GM12878 (cell line): ENCODE measurements around the gene RASAL1. TPM values are rescaled to one million over a fixed set of nuclear protein-coding genes. Genes with fewer than 3 reads are reported as not detected.

ENCODE experiments used
- ATAC-seq: fragments of 200-7000 bp; cut with Tn5 transposase; 3 replicates; pipeline ENCODE4 v1.9.1; 2020; ENCODE audit warnings: mild to moderate bottlenecking, moderate library complexity
- BruUV-seq: library from RNA; stranded (reverse); fragments of 400-500 nt; replicated peaks from 2 replicates; lab custom pipeline; 2021; lab: Mats Ljungman, UMichigan
- CTCF ChIA-PET: fragments of 300-600 bp; sonication (Branson Sonifier 250); formaldehyde crosslinking; extraction: SDS; loops from one replicate; lab custom pipeline; 2021; ENCODE audit warnings: inconsistent platforms; lab: Yijun Ruan, JAX
- POLR2A ChIA-PET: fragments of 350-600 bp; formaldehyde crosslinking; extraction: SDS; loops from one replicate; lab custom pipeline; 2021; ENCODE audit warnings: inconsistent platforms; lab: Charles Lee
- RAD21 ChIA-PET: fragments of 300-600 bp; sonication (Branson Sonifier 250); formaldehyde crosslinking; loops from one replicate; lab custom pipeline; 2023; ENCODE audit warnings: antibody characterized with exemption; ENCODE audit not compliant: unreplicated experiment; lab: Charles Lee
- SMC1A ChIA-PET: fragments of 300-600 bp; sonication (Branson Sonifier 250); formaldehyde crosslinking; loops from one replicate; lab custom pipeline; 2023; ENCODE audit not compliant: unreplicated experiment, uncharacterized antibody; lab: Charles Lee
- DNase-seq: peaks from one replicate; pipeline ENCODE4 v3.0.0-alpha.2; 2011; ENCODE audit warnings: low read depth, low spot score
- FAIRE-seq: peaks from 3 replicates; lab custom pipeline; 2011; peaks lifted over from hg19 to GRCh38; lab: Jason Lieb, UNC
- H2AFZ ChIP-seq: 2 replicates; pipeline ENCODE4 v1.6.0; 2011; ENCODE audit warnings: low read depth, low read length, control low read depth; ENCODE audit not compliant: control insufficient read depth
- H3K27ac ChIP-seq: 2 replicates; pipeline ENCODE4 v1.5.1; 2011; ENCODE audit warnings: control low read depth; ENCODE audit not compliant: control insufficient read depth, insufficient read depth
- H3K27me3 ChIP-seq, 2 experiments: replicated peaks in 1 of 2; 2 replicates each; pipeline versions ENCODE4 v1.6.0 to v1.6.1; 2011; ENCODE audit warnings: low read length in 1 of 2; ENCODE audit not compliant: control insufficient read depth in 2 of 2, insufficient read depth in 2 of 2
- H3K36me3 ChIP-seq, 2 experiments: 2 replicates each; pipeline ENCODE4 v1.5.1; 2011; ENCODE audit warnings: low read length in 1 of 2; ENCODE audit not compliant: control insufficient read depth in 2 of 2, insufficient read depth in 2 of 2
- H3K4me1 ChIP-seq: 2 replicates; pipeline ENCODE4 v1.6.1; 2011; ENCODE audit warnings: mild to moderate bottlenecking, low read length, moderate library complexity, mixed read lengths; ENCODE audit not compliant: control insufficient read depth, insufficient read depth
- H3K4me2 ChIP-seq: 2 replicates; pipeline ENCODE4 v1.6.0; 2011; ENCODE audit warnings: control low read depth; ENCODE audit not compliant: control insufficient read depth, insufficient read depth
- H3K4me3 ChIP-seq: fragments of 200-600 bp; sonication (generic); 2 replicates; pipeline ENCODE4 v1.5.1; 2016
- H3K79me2 ChIP-seq: 2 replicates; pipeline ENCODE4 v1.6.0; 2011; ENCODE audit warnings: low read length; ENCODE audit not compliant: control insufficient read depth, insufficient read depth
- H3K9ac ChIP-seq: 2 replicates; pipeline ENCODE4 v1.8.0; 2011; ENCODE audit warnings: low read length, control low read depth, mixed read lengths; ENCODE audit not compliant: control insufficient read depth, insufficient read depth
- H3K9me3 ChIP-seq: replicated peaks from 3 replicates; pipeline ENCODE4 v1.5.1; 2011; ENCODE audit warnings: mild to moderate bottlenecking, low read length; ENCODE audit not compliant: control insufficient read depth, insufficient read depth
- H4K20me1 ChIP-seq: 2 replicates; pipeline ENCODE4 v1.6.0; 2011; ENCODE audit not compliant: control insufficient read depth, insufficient read depth
- CEBPZ ChIP-seq: fragments of 150-350 bp; IDR thresholded peaks from 2 replicates; pipeline ENCODE4 v1.6.1; 2016; ENCODE audit warnings: low read depth, low read length
- CREB1 ChIP-seq: IDR thresholded peaks from 2 replicates; pipeline ENCODE4 v1.6.1; 2012; ENCODE audit warnings: low read depth, mild to moderate bottlenecking, inconsistent platforms
- NBN ChIP-seq: fragments of 450-650 bp; IDR thresholded peaks from 2 replicates; pipeline ENCODE4 v1.6.1; 2016
- PML ChIP-seq: IDR thresholded peaks from 2 replicates; pipeline ENCODE4 v1.6.1; 2012; ENCODE audit warnings: low read length, inconsistent platforms
- SMAD1 ChIP-seq: fragments of 450-650 bp; IDR thresholded peaks from 2 replicates; pipeline ENCODE4 v1.6.1; 2018; ENCODE audit warnings: mild to moderate bottlenecking, low read depth; ENCODE audit not compliant: partially characterized antibody
- SREBF2 ChIP-seq: IDR thresholded peaks from 2 replicates; pipeline ENCODE4 v1.6.1; 2012; ENCODE audit warnings: mild to moderate bottlenecking, low read length
- WGBS: methylation state at CpG from one replicate; pipeline ENCODE4 v1.1.6; 2016; ENCODE audit warnings: low lambda C conversion rate; ENCODE audit not compliant: insufficient replicate concordance, insufficient coverage; ENCODE audit errors: missing lambda C conversion rate; 5-methylcytosine and 5-hydroxymethylcytosine counted together
- in situ Hi-C: fragments of 300-500 bp; cut with MboI; formaldehyde crosslinking; loops from 9 replicates; pipeline ENCODE4 v1.14.3; 2018; ENCODE audit warnings: mixed read lengths
- intact Hi-C: fragments of 100-400 bp; cut with micrococcal nuclease; formaldehyde crosslinking; loops from one replicate; pipeline ENCODE4 v1.14.2; 2022; ENCODE audit not compliant: unreplicated experiment
- polyA plus RNA-seq, 11 experiments: library from polyadenylated mRNA; depleted of rRNA in 4 of 11; unstranded in 6 of 11; stranded (reverse) in 5 of 11; fragments of >200 nt; fragmentation: Nextera tagmentation in 4 of 11; fragmentation: Illumina TruSeq in 1 of 11; extraction: Ambion mirVana in 4 of 11; extraction: Trizol in 1 of 11; gene quantifications; 1 replicate in 1 of 11; 2 replicates in 10 of 11; pipeline versions ENCODE4 v1.2.1 to v1.2.3, GENCODE V29; 2011 to 2016; ENCODE audit warnings: inconsistent platforms in 2 of 11, missing spikeins in 2 of 11, low read depth in 1 of 11
- total RNA-seq, 4 experiments: library from RNA; depleted of rRNA in 3 of 4; stranded (reverse); fragments of >200 nt in 3 of 4; fragmentation: Illumina TruSeq in 1 of 4; extraction: Trizol in 1 of 4; gene quantifications; 2 replicates each; pipeline versions ENCODE4 v1.2.1 to v1.2.3, GENCODE V29; 2013 to 2021
- TF ChIP-seq, protein P1 (sequence below): fragments of 450-650 bp; formaldehyde crosslinking; IDR thresholded peaks from 2 replicates; pipeline ENCODE4 v1.4.0; 2020; ENCODE audit warnings: mild to moderate bottlenecking, moderate library complexity

Gene RASAL1
- total and polyA plus RNA-seq, 10 of the 15 experiments (the other 5 are each of a cell fraction or from before 2014, with no cell fraction given): 0.12 to 1.0 (median 0.52) TPM; not detected in 6

DNA sequence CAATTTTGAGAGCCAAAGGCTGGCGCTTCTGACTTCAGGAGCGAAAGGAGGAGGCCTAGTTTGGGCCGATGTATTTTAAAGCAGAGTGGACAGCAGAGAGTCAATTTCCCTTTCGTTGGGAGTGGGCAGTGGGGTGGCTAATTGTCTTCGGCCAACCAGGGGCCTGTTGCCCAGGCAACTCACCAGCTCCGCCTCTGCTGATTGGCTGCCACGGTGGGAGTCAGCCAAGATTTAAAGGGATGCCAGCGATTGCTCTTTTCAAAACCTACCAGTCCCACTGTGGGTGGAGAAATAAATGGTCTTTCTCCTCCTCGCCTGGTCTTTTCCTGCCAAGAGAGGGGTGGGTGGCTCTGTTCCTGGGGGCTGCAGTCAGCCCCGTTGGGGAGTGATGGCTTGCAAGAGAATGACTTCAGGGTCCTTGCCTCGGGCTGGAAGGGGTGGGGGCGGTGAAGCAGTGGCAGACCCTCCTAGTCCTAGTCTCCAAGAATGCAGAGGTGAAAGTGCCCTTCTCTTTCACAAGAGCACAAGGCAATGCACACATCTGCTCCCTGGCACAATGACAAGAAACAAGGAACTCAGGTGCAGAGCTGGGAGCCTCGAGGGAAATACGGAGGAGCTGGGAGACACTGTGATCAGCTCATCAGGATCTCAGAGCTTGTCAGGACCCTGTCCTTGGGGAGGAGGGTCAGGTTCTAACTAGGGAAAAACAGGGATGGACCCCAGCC is 37.7 kb downstream of the RASAL1 start:
- DNase-seq (no peak), FAIRE-seq (no peak), ATAC-seq (peak; percentile 42)
- RAD21 ChIA-PET: interaction anchor here (0.6 to 6.2 kb wide), 18 partner anchors 9 to 197 kb away, joined by 3 to 50 read pairs (median 4); partner anchors contain the start of genes OAS1 and OAS2
- TF ChIP-seq SREBF2 (no peak), SMAD1 (no peak), PML (no peak), CREB1 (0 out of 2 replicates have a peak, but pooled peaks have one; percentile 30), CEBPZ (no peak), NBN (0 out of 2 replicates have a peak, but pooled peaks have one; percentile 47)
- TF ChIP-seq, protein P1, sequence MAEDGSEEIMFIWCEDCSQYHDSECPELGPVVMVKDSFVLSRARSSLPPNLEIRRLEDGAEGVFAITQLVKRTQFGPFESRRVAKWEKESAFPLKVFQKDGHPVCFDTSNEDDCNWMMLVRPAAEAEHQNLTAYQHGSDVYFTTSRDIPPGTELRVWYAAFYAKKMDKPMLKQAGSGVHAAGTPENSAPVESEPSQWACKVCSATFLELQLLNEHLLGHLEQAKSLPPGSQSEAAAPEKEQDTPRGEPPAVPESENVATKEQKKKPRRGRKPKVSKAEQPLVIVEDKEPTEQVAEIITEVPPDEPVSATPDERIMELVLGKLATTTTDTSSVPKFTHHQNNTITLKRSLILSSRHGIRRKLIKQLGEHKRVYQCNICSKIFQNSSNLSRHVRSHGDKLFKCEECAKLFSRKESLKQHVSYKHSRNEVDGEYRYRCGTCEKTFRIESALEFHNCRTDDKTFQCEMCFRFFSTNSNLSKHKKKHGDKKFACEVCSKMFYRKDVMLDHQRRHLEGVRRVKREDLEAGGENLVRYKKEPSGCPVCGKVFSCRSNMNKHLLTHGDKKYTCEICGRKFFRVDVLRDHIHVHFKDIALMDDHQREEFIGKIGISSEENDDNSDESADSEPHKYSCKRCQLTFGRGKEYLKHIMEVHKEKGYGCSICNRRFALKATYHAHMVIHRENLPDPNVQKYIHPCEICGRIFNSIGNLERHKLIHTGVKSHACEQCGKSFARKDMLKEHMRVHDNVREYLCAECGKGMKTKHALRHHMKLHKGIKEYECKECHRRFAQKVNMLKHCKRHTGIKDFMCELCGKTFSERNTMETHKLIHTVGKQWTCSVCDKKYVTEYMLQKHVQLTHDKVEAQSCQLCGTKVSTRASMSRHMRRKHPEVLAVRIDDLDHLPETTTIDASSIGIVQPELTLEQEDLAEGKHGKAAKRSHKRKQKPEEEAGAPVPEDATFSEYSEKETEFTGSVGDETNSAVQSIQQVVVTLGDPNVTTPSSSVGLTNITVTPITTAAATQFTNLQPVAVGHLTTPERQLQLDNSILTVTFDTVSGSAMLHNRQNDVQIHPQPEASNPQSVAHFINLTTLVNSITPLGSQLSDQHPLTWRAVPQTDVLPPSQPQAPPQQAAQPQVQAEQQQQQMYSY: no peak
- Histone ChIP-seq H3K9ac (no peak overlapping the region), H3K79me2 (no peaks in the 10 kb centered on the region), H3K4me1 (peaks cover 12% of the 10 kb centered on the region; the same call in 1 of the 2 replicates), H3K27ac (no peak overlapping the region), H2AFZ (peak overlapping the region; percentile 48), H3K4me3 (no peak overlapping the region), H3K4me2 (peak overlapping the region; percentile 55), H3K27me3 (no peaks in the 10 kb centered on the region), H3K36me3 (no peaks in the 10 kb centered on the region), H4K20me1 (no peaks in the 10 kb centered on the region), H3K9me3 (no peaks in the 10 kb centered on the region)
- in situ Hi-C loops: loop anchor here (10.0 kb wide), 1 partner anchor 53 kb away; no protein-coding TSS in a partner anchor
- POLR2A ChIA-PET: interaction anchor here (0.5 to 1.4 kb wide), 3 partner anchors 8 to 959 kb away, joined by 3 to 5 read pairs (median 3); no protein-coding TSS in a partner anchor
- no TSS peak for BruUV-seq
- WGBS: 47% methylated on average over 14 of the region's 14 CpGs
- CTCF ChIA-PET: interaction anchor here (0.6 to 6.9 kb wide), 25 partner anchors 8 to 198 kb away, joined by 3 to 121 read pairs (median 5); partner anchors contain the start of genes CFAP73, DTX1, OAS1 and OAS2
- SMC1A ChIA-PET: interaction anchor here (1.0 to 16.1 kb wide), 12 partner anchors 8 to 191 kb away, joined by 3 to 416 read pairs (median 6); partner anchors contain the start of genes DTX1 and OAS1
- intact Hi-C loops: loop anchor here (1.0 to 5.0 kb wide), 3 partner anchors 50 to 106 kb away; no protein-coding TSS in a partner anchor
